Colonic mucosa (tissue), 4 donors: Measurements from ENCODE around the gene PLXNA4. TPM values are rescaled to one million over a fixed set of nuclear protein-coding genes. Genes with fewer than 3 reads are reported as not detected.

Experiments used
- DNase-seq: peaks from one replicate; pipeline ENCODE4 v3.0.0-alpha.2; 2020
- H3K27ac ChIP-seq: fragments of 200-600 bp; one replicate; pipeline ENCODE4 v1.8.0; 2021
- H3K27me3 ChIP-seq: fragments of 200-600 bp; one replicate; pipeline ENCODE4 v1.8.0; 2021
- H3K36me3 ChIP-seq: fragments of 200-600 bp; one replicate; pipeline ENCODE4 v1.8.0; 2021
- H3K4me1 ChIP-seq: fragments of 200-600 bp; one replicate; pipeline ENCODE4 v1.8.0; 2021; ENCODE audit warnings: mild to moderate bottlenecking
- H3K4me3 ChIP-seq: fragments of 200-600 bp; one replicate; pipeline ENCODE4 v1.8.0; 2021
- H3K9ac ChIP-seq, 2 donors: one replicate each; pipeline ENCODE4 v1.7.0; 2013; ENCODE audit warnings: control low read depth in 2 of 2, low read depth in 2 of 2, low read length in 2 of 2
- H3K9me3 ChIP-seq: fragments of 200-600 bp; one replicate; pipeline ENCODE4 v1.8.0; 2021
- intact Hi-C: fragments of 100-400 bp; cut with DNase I; formaldehyde crosslinking; loops from one replicate; pipeline ENCODE4 v1.14.1; 2022
- total RNA-seq, 2 donors: library from RNA; stranded (reverse); fragmentation: NEBNext Ultra II Directional in 1 of 2; extraction: Animal tissue kit (Norgen Biotek cat#: 25700) in 1 of 2; gene quantifications; one replicate each; pipeline ENCODE4 v1.2.1, GENCODE V29; 2021
- TF ChIP-seq, protein P1 (sequence below): fragments of 200-600 bp; IDR thresholded peaks from one replicate; pipeline ENCODE4 v1.8.0; 2022; ENCODE audit warnings: antibody characterized with exemption, mild to moderate bottlenecking
- donor health status: healthy.
- donor health status: DM: no; HTN: no; CAD: no.
- donor health status: DM: no; HTN: no; CAD: no.

PLXNA4 gene
- total RNA-seq, 2 donors from 2014 or later, result 0.15 to 0.77 TPM

GRCh38 chr7:132420527-132420926 lies 155.7 kb downstream of the PLXNA4 start:
- intact Hi-C loops, result no loop called here
- H3K4me1 ChIP-seq, result no peaks in the 10 kb centered on the region
- no peak overlapping the region for H3K27ac ChIP-seq
- no peaks in the 10 kb centered on the region for H3K9me3 ChIP-seq
- no peak for DNase-seq
- H3K36me3 ChIP-seq, result no peaks in the 10 kb centered on the region
- TF ChIP-seq, protein P1, sequence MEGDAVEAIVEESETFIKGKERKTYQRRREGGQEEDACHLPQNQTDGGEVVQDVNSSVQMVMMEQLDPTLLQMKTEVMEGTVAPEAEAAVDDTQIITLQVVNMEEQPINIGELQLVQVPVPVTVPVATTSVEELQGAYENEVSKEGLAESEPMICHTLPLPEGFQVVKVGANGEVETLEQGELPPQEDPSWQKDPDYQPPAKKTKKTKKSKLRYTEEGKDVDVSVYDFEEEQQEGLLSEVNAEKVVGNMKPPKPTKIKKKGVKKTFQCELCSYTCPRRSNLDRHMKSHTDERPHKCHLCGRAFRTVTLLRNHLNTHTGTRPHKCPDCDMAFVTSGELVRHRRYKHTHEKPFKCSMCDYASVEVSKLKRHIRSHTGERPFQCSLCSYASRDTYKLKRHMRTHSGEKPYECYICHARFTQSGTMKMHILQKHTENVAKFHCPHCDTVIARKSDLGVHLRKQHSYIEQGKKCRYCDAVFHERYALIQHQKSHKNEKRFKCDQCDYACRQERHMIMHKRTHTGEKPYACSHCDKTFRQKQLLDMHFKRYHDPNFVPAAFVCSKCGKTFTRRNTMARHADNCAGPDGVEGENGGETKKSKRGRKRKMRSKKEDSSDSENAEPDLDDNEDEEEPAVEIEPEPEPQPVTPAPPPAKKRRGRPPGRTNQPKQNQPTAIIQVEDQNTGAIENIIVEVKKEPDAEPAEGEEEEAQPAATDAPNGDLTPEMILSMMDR, result no peak
- H3K4me3 ChIP-seq, result no peak overlapping the region
- H3K9ac ChIP-seq, result no peak overlapping the region
- H3K27me3 ChIP-seq, result no peaks in the 10 kb centered on the region

- DNase-seq, result no peak
- Histone ChIP-seq H3K9ac (no peak overlapping the region), H3K4me3 (no peak overlapping the region), H3K9me3 (no peaks in the 10 kb centered on the region), H3K36me3 (no peaks in the 10 kb centered on the region), H3K27me3 (no peaks in the 10 kb centered on the region), H3K4me1 (no peaks in the 10 kb centered on the region), H3K27ac (no peak overlapping the region)
- TF ChIP-seq, protein P1, result no peak
- intact Hi-C loops, result no loop called here
Observed at GRCh38 chr7:132419542-132419941, 156.7 kb downstream of the PLXNA4 start.

DNA sequence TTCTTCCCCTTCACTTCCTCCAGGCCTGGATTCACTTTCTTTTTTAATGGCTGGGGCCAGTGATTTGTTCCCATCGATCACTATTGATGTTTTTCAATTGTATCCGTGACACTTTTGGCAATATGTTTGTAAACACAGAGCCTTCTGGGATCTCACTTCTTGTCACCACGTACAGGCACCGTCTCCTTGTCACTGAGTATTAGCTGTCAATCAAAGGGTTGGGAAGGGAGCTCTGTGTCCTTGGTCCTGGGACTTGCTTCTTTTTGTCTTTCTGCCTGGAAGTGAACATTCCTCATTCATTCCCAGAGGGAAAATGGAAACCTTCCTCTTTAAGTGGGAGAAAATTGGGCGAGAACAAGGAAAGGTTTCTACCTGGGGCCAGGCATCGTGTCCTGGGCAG lies 157.4 kb downstream of the PLXNA4 start:
- intact Hi-C loops, result no loop called here
- TF ChIP-seq, protein P1, result no peak
- no peak overlapping the region for H3K4me3 ChIP-seq
- no peak overlapping the region for H3K9ac ChIP-seq
- no peaks in the 10 kb centered on the region for H3K9me3 ChIP-seq
- no peaks in the 10 kb centered on the region for H3K4me1 ChIP-seq
- H3K36me3 ChIP-seq, result no peaks in the 10 kb centered on the region
- DNase-seq, result no peak
- no peak overlapping the region for H3K27ac ChIP-seq
- no peaks in the 10 kb centered on the region for H3K27me3 ChIP-seq

DNA sequence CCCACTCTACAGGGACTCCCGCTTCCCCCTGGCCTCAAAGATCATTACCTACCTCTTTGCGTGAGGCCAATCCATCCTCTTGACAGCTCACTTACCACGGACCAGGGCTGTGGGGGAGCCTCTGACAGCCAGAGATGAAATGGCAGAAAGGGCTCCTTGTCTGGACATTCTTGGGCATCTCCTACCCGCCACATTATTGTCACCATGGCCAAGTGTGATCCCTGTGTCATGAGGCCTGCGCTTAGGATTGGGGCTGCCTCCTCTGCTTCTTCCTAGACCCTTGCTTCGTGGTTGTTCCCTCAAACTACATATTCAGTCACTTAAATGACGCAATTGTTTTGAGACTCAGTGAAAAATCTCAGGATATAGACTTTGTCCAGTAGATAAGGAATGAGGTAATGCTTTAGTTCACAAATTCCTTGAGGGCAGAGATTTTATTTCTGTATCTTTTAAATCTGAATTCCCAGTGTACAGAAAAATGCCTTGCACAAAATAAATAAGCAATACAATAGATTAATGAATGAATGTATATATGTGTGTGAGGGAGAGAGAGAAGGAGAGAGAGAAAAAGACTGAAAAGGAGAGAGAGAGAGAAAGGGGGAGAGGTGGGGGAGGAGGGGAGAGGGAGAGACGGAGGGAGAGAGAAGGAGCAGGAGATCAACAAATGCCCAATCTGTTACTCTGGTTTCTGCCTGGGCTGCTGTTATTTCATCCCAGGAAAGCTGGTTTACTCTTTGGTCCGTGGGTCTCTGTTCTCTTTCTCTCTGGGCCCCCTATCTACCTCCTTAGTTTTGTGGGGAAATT lies 159.0 kb downstream of the PLXNA4 start:
- Histone ChIP-seq H3K27me3 (no peaks in the 10 kb centered on the region), H3K9ac (no peak overlapping the region), H3K9me3 (no peaks in the 10 kb centered on the region), H3K4me3 (no peak overlapping the region), H3K27ac (no peak overlapping the region), H3K36me3 (no peaks in the 10 kb centered on the region), H3K4me1 (no peaks in the 10 kb centered on the region)
- intact Hi-C loops, result no loop called here
- TF ChIP-seq, protein P1, result no peak
- no peak for DNase-seq

DNA sequence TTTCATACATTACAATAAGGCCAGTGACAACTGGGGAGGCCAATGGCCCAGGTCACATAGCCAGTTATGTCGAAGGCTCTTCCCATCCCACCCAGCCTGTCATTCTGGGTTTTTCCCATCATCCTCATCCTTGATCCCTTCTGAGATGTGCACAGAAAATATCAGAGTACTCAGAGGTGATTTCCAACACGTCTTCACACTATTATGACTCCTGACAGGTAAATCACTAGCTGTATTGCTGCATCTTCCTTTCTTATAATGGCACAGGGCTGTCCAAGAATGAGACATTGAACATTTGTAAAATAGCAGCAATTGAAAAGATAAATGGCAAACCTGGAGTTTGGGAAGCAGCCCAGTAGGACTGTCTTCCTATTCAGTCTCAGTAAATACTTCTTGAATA lies 159.9 kb downstream of the PLXNA4 start:
- H3K4me1 ChIP-seq, result no peaks in the 10 kb centered on the region
- TF ChIP-seq, protein P1, result no peak
- DNase-seq, result no peak
- H3K9me3 ChIP-seq, result no peaks in the 10 kb centered on the region
- H3K9ac ChIP-seq, result no peak overlapping the region
- no peaks in the 10 kb centered on the region for H3K36me3 ChIP-seq
- H3K27me3 ChIP-seq, result no peaks in the 10 kb centered on the region
- H3K4me3 ChIP-seq, result no peak overlapping the region
- H3K27ac ChIP-seq, result no peak overlapping the region
- intact Hi-C loops, result no loop called here
